ENCODE measurements around the gene PDILT.
"Not testable (repeated sequence)": the region's sequence is repeated elsewhere in the genome, so short reads cannot be mapped to it uniquely, and the experiment has no call there.

Gene PDILT

GRCh38 chr16:20404637-20405036, at the start of gene PDILT:
Gene PDILT (minus strand): TSS chr16:20404737. CDS start chr16:20399300, 5,437 bp downstream.
- DNase-seq (ENCODE audit: low read depth), result no peak

- DNase-seq (ENCODE audit: low read depth), result not testable (repeated sequence)
Observed at GRCh38 chr16:20453633-20454032, 49.1 kb upstream of the PDILT start.

- not testable (repeated sequence) for DNase-seq (ENCODE audit: low read depth)
Observed at GRCh38 chr16:20451364-20451763, 46.8 kb upstream of the PDILT start, which contains the start of gene ACSM2A. Gene ACSM2A (plus strand): TSS chr16:20451521. CDS start chr16:20460115, 8,594 bp downstream.

- DNase-seq (ENCODE audit: low read depth), result not testable (repeated sequence)
Observed at GRCh38 chr16:20446652-20447393, 42.3 kb upstream of the PDILT start.

GRCh38 chr16:20441859-20442258, 37.3 kb upstream of the PDILT start:
- not testable (repeated sequence) for DNase-seq (ENCODE audit: low read depth)

- no peak for DNase-seq (ENCODE audit: low read depth)
Observed at GRCh38 chr16:20441191-20441590, 36.7 kb upstream of the PDILT start.

GRCh38 chr16:20440731-20441130, 36.2 kb upstream of the PDILT start:
- DNase-seq (ENCODE audit: low read depth), result not testable (repeated sequence)

GRCh38 chr16:20439820-20440231, 35.3 kb upstream of the PDILT start:
- not testable (repeated sequence) for DNase-seq (ENCODE audit: low read depth)

GRCh38 chr16:20438950-20439349, 34.4 kb upstream of the PDILT start:
- not testable (repeated sequence) for DNase-seq (ENCODE audit: low read depth)

- DNase-seq (ENCODE audit: low read depth), result no peak
Observed at GRCh38 chr16:20430948-20431347, 26.4 kb upstream of the PDILT start.

- DNase-seq (ENCODE audit: low read depth), result not testable (repeated sequence)
Observed at GRCh38 chr16:20430480-20430879, 25.9 kb upstream of the PDILT start.

- not testable (repeated sequence) for DNase-seq (ENCODE audit: low read depth)
Observed at GRCh38 chr16:20429499-20429898, 25.0 kb upstream of the PDILT start.

- DNase-seq (ENCODE audit: low read depth), result not testable (repeated sequence)
Observed at GRCh38 chr16:20427401-20427797, 22.9 kb upstream of the PDILT start.

- DNase-seq (ENCODE audit: low read depth), result no peak
Observed at GRCh38 chr16:20424129-20424866, 19.8 kb upstream of the PDILT start.

GRCh38 chr16:20423772-20424128, 19.2 kb upstream of the PDILT start:
- DNase-seq (ENCODE audit: low read depth), result not testable (repeated sequence)

GRCh38 chr16:20421748-20422147, 17.2 kb upstream of the PDILT start:
- DNase-seq (ENCODE audit: low read depth), result not testable (repeated sequence)

GRCh38 chr16:20419093-20419492, 14.6 kb upstream of the PDILT start:
- not testable (repeated sequence) for DNase-seq (ENCODE audit: low read depth)

- DNase-seq (ENCODE audit: low read depth), result no peak
Observed at GRCh38 chr16:20415541-20415940, 11.0 kb upstream of the PDILT start.

- DNase-seq (ENCODE audit: low read depth), result no peak
Observed at GRCh38 chr16:20411055-20411454, 6.5 kb upstream of the PDILT start.

GRCh38 chr16:20410121-20410723, 5.7 kb upstream of the PDILT start:
- no peak for DNase-seq (ENCODE audit: low read depth)

- DNase-seq (ENCODE audit: low read depth), result no peak
Observed at GRCh38 chr16:20409398-20410120, 5.0 kb upstream of the PDILT start, which contains the start of gene ACSM5. Gene ACSM5 (plus strand): TSS chr16:20409534. CDS start chr16:20411485, 1,951 bp downstream.

- DNase-seq (ENCODE audit: low read depth), result no peak
Observed at GRCh38 chr16:20402651-20403050, 1.9 kb downstream of the PDILT start.

Measured in iris pigment epithelial cell (primary cell).